HEK293 (cell line): ENCODE measurements around the gene TRIP4.
A peak's percentile ranks its signal among the peaks of the same experiment; 100 is the strongest.

Source experiments
- CTCF ChIA-PET: fragments of 350-600 bp; formaldehyde crosslinking; extraction: SDS; loops from one replicate; lab custom pipeline; 2021; ENCODE audit warnings: antibody characterized with exemption; lab: Yijun Ruan, JAX
- POLR2A ChIA-PET: fragments of 300-600 bp; formaldehyde crosslinking; extraction: SDS; loops from one replicate; lab custom pipeline; 2020; ENCODE audit warnings: antibody characterized with exemption, inconsistent platforms; lab: Yijun Ruan, JAX
- H3K27ac ChIP-seq: fragments of 200-500 bp; sonication (Bioruptor generic); 2 replicates; pipeline ENCODE4 v1.5.1; 2014; ENCODE audit warnings: low read depth, low read length, control low read depth, inconsistent platforms; ENCODE audit errors: extremely low read depth
- H3K36me3 ChIP-seq, 2 experiments: fragments of 200-500 bp in 1 of 2; sonication (Bioruptor generic) in 1 of 2; 1 replicate in 1 of 2; 2 replicates in 1 of 2; pipeline ENCODE4 v1.5.1; 2014 to 2017; ENCODE audit warnings: inconsistent platforms in 2 of 2, low read length in 2 of 2; ENCODE audit not compliant: control insufficient read depth in 2 of 2, insufficient read depth in 1 of 2
- H3K4me1 ChIP-seq: fragments of 200-500 bp; sonication (Bioruptor generic); 2 replicates; pipeline ENCODE4 v1.5.1; 2014; ENCODE audit warnings: mild to moderate bottlenecking, low read length, inconsistent platforms; ENCODE audit not compliant: control insufficient read depth, insufficient read depth
- H3K4me3 ChIP-seq: 2 replicates; pipeline ENCODE4 v1.5.1; 2011; ENCODE audit warnings: low read depth, mild to moderate bottlenecking, control low read depth, low read length, moderate library complexity
- H3K9me3 ChIP-seq: fragments of 200-500 bp; sonication (Bioruptor generic); 2 replicates; pipeline ENCODE4 v1.5.1; 2014; ENCODE audit warnings: low read depth, low read length, inconsistent platforms; ENCODE audit not compliant: control insufficient read depth, insufficient read depth
- GFI1B ChIP-seq: fragments of 450-650 bp; formaldehyde crosslinking; IDR thresholded peaks from 2 replicates; pipeline ENCODE4 v1.5.1; 2016; ENCODE audit warnings: missing biosample characterization, missing genetic modification characterization
- KLF10 ChIP-seq: fragments of 450-650 bp; IDR thresholded peaks from 2 replicates; pipeline ENCODE4 v1.5.1; 2018; ENCODE audit warnings: missing biosample characterization, mild to moderate bottlenecking, missing genetic modification characterization
- OSR2 ChIP-seq: fragments of 450-650 bp; formaldehyde crosslinking; IDR thresholded peaks from 2 replicates; pipeline ENCODE4 v1.5.1; 2016; ENCODE audit warnings: missing biosample characterization, missing genetic modification characterization
- TSHZ1 ChIP-seq: fragments of 450-650 bp; formaldehyde crosslinking; IDR thresholded peaks from 2 replicates; pipeline ENCODE4 v1.5.1; 2016; ENCODE audit warnings: missing biosample characterization, missing genetic modification characterization, borderline replicate concordance
- ZBTB48 ChIP-seq: fragments of 450-650 bp; formaldehyde crosslinking; IDR thresholded peaks from 2 replicates; pipeline ENCODE4 v1.5.1; 2016; ENCODE audit warnings: missing biosample characterization, missing genetic modification characterization
- ZFHX2 ChIP-seq: fragments of 450-650 bp; formaldehyde crosslinking; conservative IDR thresholded peaks from 2 replicates; pipeline ENCODE4 v1.5.1; 2016; ENCODE audit warnings: missing biosample characterization, missing genetic modification characterization
- ZNF211 ChIP-seq: fragments of 450-650 bp; formaldehyde crosslinking; IDR thresholded peaks from 2 replicates; pipeline ENCODE4 v1.5.1; 2016; ENCODE audit warnings: low read depth, missing biosample characterization, missing genetic modification characterization
- ZNF266 ChIP-seq: fragments of 450-650 bp; formaldehyde crosslinking; IDR thresholded peaks from 2 replicates; pipeline ENCODE4 v1.5.1; 2016; ENCODE audit warnings: missing biosample characterization, missing genetic modification characterization, low read depth
- ZNF302 ChIP-seq: fragments of 450-650 bp; formaldehyde crosslinking; IDR thresholded peaks from 2 replicates; pipeline ENCODE4 v1.5.1; 2016; ENCODE audit warnings: missing biosample characterization, missing genetic modification characterization, low read depth
- ZNF391 ChIP-seq: fragments of 450-650 bp; formaldehyde crosslinking; IDR thresholded peaks from 2 replicates; pipeline ENCODE4 v1.5.1; 2016; ENCODE audit warnings: low read depth, missing biosample characterization, missing genetic modification characterization, borderline replicate concordance
- ZNF404 ChIP-seq: fragments of 450-650 bp; formaldehyde crosslinking; IDR thresholded peaks from 2 replicates; pipeline ENCODE4 v1.5.1; 2017; ENCODE audit warnings: missing biosample characterization, missing genetic modification characterization
- ZNF433 ChIP-seq: fragments of 450-650 bp; formaldehyde crosslinking; IDR thresholded peaks from 2 replicates; pipeline ENCODE4 v1.5.1; 2016; ENCODE audit warnings: missing biosample characterization, missing genetic modification characterization, low read depth
- ZNF510 ChIP-seq: fragments of 450-650 bp; formaldehyde crosslinking; IDR thresholded peaks from 2 replicates; pipeline ENCODE4 v1.5.1; 2018; ENCODE audit warnings: mild to moderate bottlenecking, missing genetic modification characterization, missing biosample characterization; ENCODE audit not compliant: insufficient replicate concordance
- ZNF624 ChIP-seq: fragments of 450-650 bp; formaldehyde crosslinking; IDR thresholded peaks from 2 replicates; pipeline ENCODE4 v1.5.1; 2017; ENCODE audit warnings: missing biosample characterization, missing genetic modification characterization
- ZNF626 ChIP-seq: fragments of 450-650 bp; sonication (Bioruptor Pico); formaldehyde crosslinking; IDR thresholded peaks from 2 replicates; pipeline ENCODE4 v1.5.1; 2018; ENCODE audit warnings: missing biosample characterization, missing genetic modification characterization, inconsistent platforms
- ZNF639 ChIP-seq: fragments of 450-650 bp; formaldehyde crosslinking; IDR thresholded peaks from 2 replicates; pipeline ENCODE4 v1.5.1; 2016; ENCODE audit warnings: missing biosample characterization, missing genetic modification characterization
- ZNF654 ChIP-seq: fragments of 450-650 bp; formaldehyde crosslinking; IDR thresholded peaks from 2 replicates; pipeline ENCODE4 v1.5.1; 2016; ENCODE audit warnings: low read depth, missing biosample characterization, missing genetic modification characterization
- ZNF664 ChIP-seq: fragments of 450-650 bp; formaldehyde crosslinking; IDR thresholded peaks from 2 replicates; pipeline ENCODE4 v1.5.1; 2016; ENCODE audit warnings: missing biosample characterization, missing genetic modification characterization
- ZNF768 ChIP-seq: fragments of 450-650 bp; formaldehyde crosslinking; IDR thresholded peaks from 2 replicates; pipeline ENCODE4 v1.5.1; 2018; ENCODE audit warnings: missing biosample characterization, mild to moderate bottlenecking, missing genetic modification characterization
- ZXDB ChIP-seq: fragments of 450-650 bp; formaldehyde crosslinking; IDR thresholded peaks from 2 replicates; pipeline ENCODE4 v1.5.1; 2016; ENCODE audit warnings: missing biosample characterization, missing genetic modification characterization
- TF ChIP-seq, protein P1 (sequence below): fragments of 450-650 bp; formaldehyde crosslinking; IDR thresholded peaks from 2 replicates; pipeline ENCODE4 v1.5.1; 2017; ENCODE audit warnings: missing biosample characterization, missing genetic modification characterization

TRIP4 gene

DNA sequence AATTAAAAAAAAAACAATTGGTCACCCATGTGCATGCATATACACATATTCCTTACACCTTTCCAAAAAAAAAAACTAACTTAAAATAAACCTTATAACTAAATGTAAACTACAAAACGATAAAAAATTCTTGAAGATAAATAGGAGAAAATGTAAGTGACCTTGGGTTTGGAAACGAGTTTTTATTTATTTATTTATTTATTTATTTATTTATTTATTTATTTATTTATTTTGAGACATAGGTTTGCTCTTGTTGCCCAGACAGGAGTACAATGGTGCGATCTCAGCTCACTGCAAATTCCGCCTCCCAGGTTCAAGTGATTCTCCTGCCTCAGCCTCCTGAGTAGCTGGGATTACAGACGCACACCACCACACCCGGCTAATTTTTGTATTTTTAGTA, 41.4 kb upstream of the TRIP4 start (continued):
- TF ChIP-seq ZNF266, result peak; percentile 59
- peak; percentile 89 for TF ChIP-seq ZNF404 (tag by site-specific recombination)
- peak; percentile 72 for TF ChIP-seq ZNF510 (tag by site-specific recombination)
- peak; percentile 77; the same call in 1 of the 2 replicates for TF ChIP-seq ZXDB (tag by site-specific recombination)
- TF ChIP-seq ZNF654, result peak; percentile 44
- 0 out of 2 replicates have a peak, but pooled peaks have one; percentile 64 for TF ChIP-seq ZNF433 (tag by site-specific recombination)

DNA sequence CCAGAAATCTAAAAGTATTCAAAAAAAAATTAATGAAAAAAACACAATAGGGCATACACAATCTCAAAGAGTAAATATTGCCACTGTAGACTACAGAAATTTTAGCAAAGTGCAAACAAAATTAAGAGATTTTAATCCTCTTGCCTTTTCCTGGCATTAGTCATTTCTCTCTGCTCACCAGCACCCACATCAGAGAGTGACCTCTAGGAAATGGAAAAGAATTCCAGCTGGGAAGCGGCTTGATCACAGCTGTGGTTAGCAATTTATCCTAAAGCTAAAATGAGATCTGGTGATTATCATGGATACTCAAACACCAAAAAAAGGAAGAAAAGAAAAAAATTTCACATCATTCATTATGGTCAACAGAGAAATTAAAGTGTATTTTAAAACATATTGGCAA, 39.2 kb upstream of the TRIP4 start:
- H3K36me3 ChIP-seq, result no peaks in the 10 kb centered on the region; a peak in 1 of 3 replicates
- TF ChIP-seq TSHZ1 (no peak), ZNF211 (no peak), ZNF302 (tag by site-specific recombination) (no peak), ZNF639 (tag by site-specific recombination) (no peak), OSR2 (tag by site-specific recombination) (no peak), ZBTB48 (tag by site-specific recombination) (no peak), GFI1B (tag by site-specific recombination) (no peak)
- ChIA-PET CTCF (interaction anchor here (0.6 kb wide), 1 partner anchor 94 kb away, joined by 4 read pairs; no protein-coding TSS in a partner anchor), POLR2A (no interaction called here)
- H3K4me1 ChIP-seq, result peaks cover 12% of the 10 kb centered on the region
- no peak overlapping the region for H3K27ac ChIP-seq
- H3K9me3 ChIP-seq, result no peaks in the 10 kb centered on the region
- no peak overlapping the region for H3K4me3 ChIP-seq

DNA sequence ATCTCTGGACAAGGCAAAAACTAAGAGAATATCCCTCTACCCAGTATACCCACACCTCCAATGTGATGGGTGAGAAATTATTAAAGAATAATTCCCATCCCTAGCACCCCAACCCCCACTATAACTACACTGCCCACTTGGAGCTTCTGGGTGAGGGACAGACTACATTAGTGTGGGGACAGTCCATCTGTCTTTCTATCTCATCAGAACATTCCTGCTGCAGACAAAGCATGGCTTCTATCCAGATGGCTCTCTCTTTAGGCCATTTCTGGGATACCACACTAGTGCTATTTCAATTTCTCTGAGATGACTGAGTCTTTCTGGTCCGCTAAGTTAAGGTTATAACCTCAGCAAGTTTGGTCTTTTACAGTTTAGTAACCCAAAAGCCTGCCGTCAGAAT, 38.3 kb upstream of the TRIP4 start:
- POLR2A ChIA-PET, result interaction anchor here (0.7 kb wide), 1 partner anchor 729 kb away, joined by 4 read pairs; no protein-coding TSS in a partner anchor
- peaks cover 9% of the 10 kb centered on the region for H3K4me1 ChIP-seq
- CTCF ChIA-PET, result interaction anchor here (0.6 kb wide), 2 partner anchors 16 to 195 kb away, joined by 3 read pairs; no protein-coding TSS in a partner anchor

More for the DNA sequence above, 38.3 kb upstream of the TRIP4 start:
- H3K4me3 ChIP-seq, result no peak overlapping the region
- TF ChIP-seq, protein P1, sequence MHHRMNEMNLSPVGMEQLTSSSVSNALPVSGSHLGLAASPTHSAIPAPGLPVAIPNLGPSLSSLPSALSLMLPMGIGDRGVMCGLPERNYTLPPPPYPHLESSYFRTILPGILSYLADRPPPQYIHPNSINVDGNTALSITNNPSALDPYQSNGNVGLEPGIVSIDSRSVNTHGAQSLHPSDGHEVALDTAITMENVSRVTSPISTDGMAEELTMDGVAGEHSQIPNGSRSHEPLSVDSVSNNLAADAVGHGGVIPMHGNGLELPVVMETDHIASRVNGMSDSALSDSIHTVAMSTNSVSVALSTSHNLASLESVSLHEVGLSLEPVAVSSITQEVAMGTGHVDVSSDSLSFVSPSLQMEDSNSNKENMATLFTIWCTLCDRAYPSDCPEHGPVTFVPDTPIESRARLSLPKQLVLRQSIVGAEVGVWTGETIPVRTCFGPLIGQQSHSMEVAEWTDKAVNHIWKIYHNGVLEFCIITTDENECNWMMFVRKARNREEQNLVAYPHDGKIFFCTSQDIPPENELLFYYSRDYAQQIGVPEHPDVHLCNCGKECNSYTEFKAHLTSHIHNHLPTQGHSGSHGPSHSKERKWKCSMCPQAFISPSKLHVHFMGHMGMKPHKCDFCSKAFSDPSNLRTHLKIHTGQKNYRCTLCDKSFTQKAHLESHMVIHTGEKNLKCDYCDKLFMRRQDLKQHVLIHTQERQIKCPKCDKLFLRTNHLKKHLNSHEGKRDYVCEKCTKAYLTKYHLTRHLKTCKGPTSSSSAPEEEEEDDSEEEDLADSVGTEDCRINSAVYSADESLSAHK (tag by site-specific recombination), result no peak
- no peak for TF ChIP-seq ZNF624 (tag by site-specific recombination)
- TF ChIP-seq ZNF664 (tag by site-specific recombination), result no peak
- no peak for TF ChIP-seq ZNF768 (tag by site-specific recombination)
- TF ChIP-seq ZNF391 (tag by site-specific recombination), result no peak
- no peak for TF ChIP-seq ZNF626 (tag by site-specific recombination)
- TF ChIP-seq ZFHX2, result no peak
- TF ChIP-seq ZNF510 (tag by site-specific recombination), result no peak
- no peak for TF ChIP-seq KLF10 (tag by site-specific recombination)
- H3K27ac ChIP-seq, result no peak overlapping the region
- no peaks in the 10 kb centered on the region for H3K9me3 ChIP-seq
- no peaks in the 10 kb centered on the region; a peak in 1 of 3 replicates for H3K36me3 ChIP-seq
